Neural progenitor cell (in vitro differentiated cells): ENCODE measurements around the gene RIMS1. TPM values are rescaled to one million over a fixed set of nuclear protein-coding genes. Genes with fewer than 3 reads are reported as not detected.

ENCODE experiments used
- DNase-seq: peaks from one replicate; pipeline ENCODE4 v3.0.0-alpha.2; 2016; ENCODE audit warnings: low spot score
- H2AFZ ChIP-seq: fragments of 200-600 bp; sonication (generic); replicated peaks from 2 replicates; pipeline ENCODE4 v1.6.1; 2016; ENCODE audit warnings: antibody characterized with exemption
- H3F3A ChIP-seq: fragments of 200-600 bp; sonication (generic); 2 replicates; pipeline ENCODE4 v1.6.1; 2016; ENCODE audit warnings: antibody characterized with exemption, low read depth
- H3K27ac ChIP-seq: fragments of 200-600 bp; sonication (generic); 2 replicates; pipeline ENCODE4 v1.5.1; 2016; ENCODE audit warnings: mild to moderate bottlenecking
- H3K27me3 ChIP-seq: fragments of 200-600 bp; sonication (generic); 2 replicates; pipeline ENCODE4 v1.6.1; 2016; ENCODE audit warnings: mild to moderate bottlenecking, moderate library complexity
- H3K36me3 ChIP-seq: fragments of 200-600 bp; sonication (generic); 2 replicates; pipeline ENCODE4 v1.5.1; 2016
- H3K4me1 ChIP-seq: fragments of 200-600 bp; sonication (generic); 2 replicates; pipeline ENCODE4 v1.6.1; 2016; ENCODE audit warnings: mixed run types
- H3K4me2 ChIP-seq: fragments of 200-600 bp; sonication (generic); 2 replicates; pipeline ENCODE4 v1.6.1; 2016
- H3K4me3 ChIP-seq: fragments of 200-600 bp; sonication (generic); 2 replicates; pipeline ENCODE4 v1.5.1; 2016
- H3K79me2 ChIP-seq: fragments of 200-600 bp; sonication (generic); 2 replicates; pipeline ENCODE4 v1.6.1; 2016; ENCODE audit warnings: low read depth
- H3K9ac ChIP-seq: fragments of 200-600 bp; sonication (generic); 2 replicates; pipeline ENCODE4 v1.6.1; 2016
- H3K9me3 ChIP-seq: fragments of 200-600 bp; sonication (generic); 2 replicates; pipeline ENCODE4 v1.5.1; 2016; ENCODE audit warnings: low read depth
- H4K20me1 ChIP-seq: fragments of 200-600 bp; sonication (generic); 2 replicates; pipeline ENCODE4 v1.6.1; 2016; ENCODE audit warnings: low read depth
- H3K27ac Mint-ChIP-seq: 3 replicates; pipeline ENCODE4 v1.8.0; 2021; ENCODE audit warnings: mixed read lengths
- H3K27me3 Mint-ChIP-seq: 2 replicates; pipeline ENCODE4 v1.8.0; 2022; ENCODE audit warnings: low read depth, mild to moderate bottlenecking, inconsistent platforms, moderate library complexity, mixed read lengths; ENCODE audit not compliant: insufficient read depth
- H3K36me3 Mint-ChIP-seq: 3 replicates; pipeline ENCODE4 v1.8.0; 2021; ENCODE audit warnings: mixed read lengths
- H3K4me1 Mint-ChIP-seq: 3 replicates; pipeline ENCODE4 v1.8.0; 2021; ENCODE audit warnings: mixed read lengths
- H3K4me3 Mint-ChIP-seq: 3 replicates; pipeline ENCODE4 v1.8.0; 2021; ENCODE audit warnings: mild to moderate bottlenecking, moderate library complexity, mixed read lengths
- H3K9me3 Mint-ChIP-seq: 3 replicates; pipeline ENCODE4 v1.8.0; 2020; ENCODE audit warnings: mixed read lengths
- EZH2 ChIP-seq: fragments of 200-600 bp; sonication (generic); IDR thresholded peaks from 2 replicates; pipeline ENCODE4 v1.6.1; 2017; ENCODE audit warnings: antibody characterized with exemption, mild to moderate bottlenecking, moderate library complexity
- EZH2phosphoT487 ChIP-seq: fragments of 200-600 bp; sonication (generic); IDR thresholded peaks from 2 replicates; pipeline ENCODE4 v1.6.1; 2017; ENCODE audit warnings: antibody characterized with exemption
- total RNA-seq: library from RNA; depleted of rRNA; stranded (reverse); fragments of >200 nt; gene quantifications from 2 replicates; pipeline ENCODE4 v1.2.3, GENCODE V29; 2015; ENCODE audit warnings: low replicate concordance
- TF ChIP-seq, protein P1 (sequence below): fragments of 200-600 bp; sonication (generic); IDR thresholded peaks from 2 replicates; pipeline ENCODE4 v1.5.1; 2017; ENCODE audit warnings: antibody characterized with exemption, mild to moderate bottlenecking

RIMS1 gene, protein sequence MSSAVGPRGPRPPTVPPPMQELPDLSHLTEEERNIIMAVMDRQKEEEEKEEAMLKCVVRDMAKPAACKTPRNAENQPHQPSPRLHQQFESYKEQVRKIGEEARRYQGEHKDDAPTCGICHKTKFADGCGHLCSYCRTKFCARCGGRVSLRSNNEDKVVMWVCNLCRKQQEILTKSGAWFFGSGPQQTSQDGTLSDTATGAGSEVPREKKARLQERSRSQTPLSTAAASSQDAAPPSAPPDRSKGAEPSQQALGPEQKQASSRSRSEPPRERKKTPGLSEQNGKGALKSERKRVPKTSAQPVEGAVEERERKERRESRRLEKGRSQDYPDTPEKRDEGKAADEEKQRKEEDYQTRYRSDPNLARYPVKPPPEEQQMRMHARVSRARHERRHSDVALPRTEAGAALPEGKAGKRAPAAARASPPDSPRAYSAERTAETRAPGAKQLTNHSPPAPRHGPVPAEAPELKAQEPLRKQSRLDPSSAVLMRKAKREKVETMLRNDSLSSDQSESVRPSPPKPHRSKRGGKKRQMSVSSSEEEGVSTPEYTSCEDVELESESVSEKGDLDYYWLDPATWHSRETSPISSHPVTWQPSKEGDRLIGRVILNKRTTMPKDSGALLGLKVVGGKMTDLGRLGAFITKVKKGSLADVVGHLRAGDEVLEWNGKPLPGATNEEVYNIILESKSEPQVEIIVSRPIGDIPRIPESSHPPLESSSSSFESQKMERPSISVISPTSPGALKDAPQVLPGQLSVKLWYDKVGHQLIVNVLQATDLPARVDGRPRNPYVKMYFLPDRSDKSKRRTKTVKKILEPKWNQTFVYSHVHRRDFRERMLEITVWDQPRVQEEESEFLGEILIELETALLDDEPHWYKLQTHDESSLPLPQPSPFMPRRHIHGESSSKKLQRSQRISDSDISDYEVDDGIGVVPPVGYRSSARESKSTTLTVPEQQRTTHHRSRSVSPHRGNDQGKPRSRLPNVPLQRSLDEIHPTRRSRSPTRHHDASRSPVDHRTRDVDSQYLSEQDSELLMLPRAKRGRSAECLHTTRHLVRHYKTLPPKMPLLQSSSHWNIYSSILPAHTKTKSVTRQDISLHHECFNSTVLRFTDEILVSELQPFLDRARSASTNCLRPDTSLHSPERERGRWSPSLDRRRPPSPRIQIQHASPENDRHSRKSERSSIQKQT (N-terminal part only)
- 2.4 and 2.5 TPM in 2 replicates for total RNA-seq

DNA sequence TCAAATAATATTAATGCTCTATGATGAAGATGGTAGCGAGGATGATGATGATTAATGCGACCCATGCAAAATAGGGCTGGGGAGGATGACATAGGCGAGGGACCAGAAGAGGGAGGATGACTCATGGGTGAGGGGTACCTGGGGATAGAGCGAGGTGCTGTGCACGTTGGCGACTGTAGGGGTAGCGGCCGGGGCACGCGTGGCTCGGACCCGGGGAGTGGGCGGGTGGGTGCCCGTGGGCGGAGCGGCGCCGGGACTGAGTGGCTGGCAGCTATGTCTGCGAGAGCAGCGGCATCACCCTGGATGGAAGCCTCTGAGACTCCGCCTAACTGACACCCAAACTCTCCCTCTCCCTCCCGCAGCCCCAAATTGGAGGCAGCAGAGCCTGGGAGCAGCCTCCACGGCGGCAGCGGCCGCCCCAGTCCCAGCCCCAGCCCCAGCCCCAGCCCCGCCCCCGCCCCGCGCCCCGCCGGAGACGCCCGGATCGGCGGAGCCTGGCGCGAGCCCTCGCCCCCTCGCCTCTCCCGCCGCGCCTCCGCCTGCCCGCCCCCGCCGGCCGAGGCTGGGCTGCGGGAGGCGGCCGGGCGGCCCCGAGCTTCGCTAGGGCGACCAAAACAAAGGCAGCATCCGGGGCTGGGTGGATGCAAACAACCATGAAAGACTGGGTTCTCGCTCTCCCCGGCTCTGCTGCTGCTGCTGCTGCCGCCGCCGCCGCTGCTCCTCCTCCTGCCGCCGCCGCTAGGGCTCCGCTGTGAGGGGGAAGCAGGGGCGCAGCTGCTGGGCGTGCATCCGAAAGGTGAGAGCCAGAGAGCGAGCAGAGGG, at the start of gene RIMS1:
Gene RIMS1 (plus strand): TSS at position 367 of the 822 bp plus-strand sequence. CDS start 474 bp downstream, outside the sequence.
- H3K9me3 Mint-ChIP-seq, result no peaks in the 10 kb centered on the region
- peaks cover 9% of the 10 kb centered on the region for H3K4me1 Mint-ChIP-seq
- peaks cover 9% of the 10 kb centered on the region for H3K27me3 Mint-ChIP-seq
- H3K36me3 Mint-ChIP-seq, result no peaks in the 10 kb centered on the region
- H3K27ac ChIP-seq, result no peak within 1 kb of the TSS
- H3F3A ChIP-seq, result peaks cover 11% of the 10 kb centered on the region
- DNase-seq, result peak; percentile 84
- peak within 1 kb of the TSS; percentile 87 for H3K4me2 ChIP-seq
- peak within 1 kb of the TSS; percentile 98 for H3K4me3 Mint-ChIP-seq
- no peak for TF ChIP-seq EZH2phosphoT487
- TF ChIP-seq, protein P1, sequence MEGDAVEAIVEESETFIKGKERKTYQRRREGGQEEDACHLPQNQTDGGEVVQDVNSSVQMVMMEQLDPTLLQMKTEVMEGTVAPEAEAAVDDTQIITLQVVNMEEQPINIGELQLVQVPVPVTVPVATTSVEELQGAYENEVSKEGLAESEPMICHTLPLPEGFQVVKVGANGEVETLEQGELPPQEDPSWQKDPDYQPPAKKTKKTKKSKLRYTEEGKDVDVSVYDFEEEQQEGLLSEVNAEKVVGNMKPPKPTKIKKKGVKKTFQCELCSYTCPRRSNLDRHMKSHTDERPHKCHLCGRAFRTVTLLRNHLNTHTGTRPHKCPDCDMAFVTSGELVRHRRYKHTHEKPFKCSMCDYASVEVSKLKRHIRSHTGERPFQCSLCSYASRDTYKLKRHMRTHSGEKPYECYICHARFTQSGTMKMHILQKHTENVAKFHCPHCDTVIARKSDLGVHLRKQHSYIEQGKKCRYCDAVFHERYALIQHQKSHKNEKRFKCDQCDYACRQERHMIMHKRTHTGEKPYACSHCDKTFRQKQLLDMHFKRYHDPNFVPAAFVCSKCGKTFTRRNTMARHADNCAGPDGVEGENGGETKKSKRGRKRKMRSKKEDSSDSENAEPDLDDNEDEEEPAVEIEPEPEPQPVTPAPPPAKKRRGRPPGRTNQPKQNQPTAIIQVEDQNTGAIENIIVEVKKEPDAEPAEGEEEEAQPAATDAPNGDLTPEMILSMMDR, result peak; percentile 53
- H3K4me3 ChIP-seq, result peak within 1 kb of the TSS; percentile 60
- H2AFZ ChIP-seq, result peak within 1 kb of the TSS; percentile 84
- H3K27ac Mint-ChIP-seq, result peak within 1 kb of the TSS; percentile 95
- no peaks in the 10 kb centered on the region for H3K79me2 ChIP-seq
- H3K4me1 ChIP-seq, result peaks cover 3% of the 10 kb centered on the region
- no peak within 1 kb of the TSS for H3K9ac ChIP-seq
- no peaks in the 10 kb centered on the region for H3K36me3 ChIP-seq
- peaks cover 7% of the 10 kb centered on the region for H4K20me1 ChIP-seq
- peaks cover 14% of the 10 kb centered on the region for H3K27me3 ChIP-seq
- H3K9me3 ChIP-seq, result no peaks in the 10 kb centered on the region

- Histone ChIP-seq H3K9ac (no peak overlapping the region), H4K20me1 (no peaks in the 10 kb centered on the region), H2AFZ (no peak overlapping the region), H3K79me2 (no peaks in the 10 kb centered on the region), H3K4me3 (no peak overlapping the region), H3K27ac (no peak overlapping the region), H3F3A (no peaks in the 10 kb centered on the region), H3K4me2 (no peak overlapping the region), H3K36me3 (no peaks in the 10 kb centered on the region), H3K9me3 (no peaks in the 10 kb centered on the region), H3K4me1 (no peaks in the 10 kb centered on the region), H3K27me3 (no peaks in the 10 kb centered on the region)
- Mint-ChIP-seq H3K27me3 (no peaks in the 10 kb centered on the region), H3K4me3 (no peak overlapping the region), H3K27ac (no peak overlapping the region), H3K36me3 (no peaks in the 10 kb centered on the region), H3K9me3 (no peaks in the 10 kb centered on the region), H3K4me1 (peaks cover 8% of the 10 kb centered on the region)
- no peak for DNase-seq
- TF ChIP-seq, protein P1, result no peak
- TF ChIP-seq EZH2phosphoT487 (no peak), EZH2 (no peak)
These were observed 35.1 kb upstream of the RIMS1 start for GRCh38 chr6:71851214-71851613.

DNA sequence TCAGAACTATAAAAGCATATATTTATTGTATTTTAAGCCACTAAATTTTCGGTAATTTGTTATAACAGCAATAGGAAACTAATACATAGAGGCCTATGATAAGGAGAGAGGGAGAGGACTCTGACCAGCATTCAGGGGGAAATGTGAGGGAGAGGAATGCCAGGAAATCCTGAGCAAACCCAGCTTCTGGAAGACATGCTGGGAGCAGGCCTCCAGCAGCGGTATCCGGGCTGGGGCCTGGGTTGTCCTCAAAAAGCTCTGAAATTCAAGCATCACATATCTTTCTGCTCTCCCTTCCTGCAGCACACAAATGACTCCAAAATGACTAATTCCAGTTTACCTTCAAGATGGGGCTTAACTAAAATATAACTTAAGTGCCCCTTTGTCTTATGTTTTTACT, 33.4 kb upstream of the RIMS1 start:
- Histone ChIP-seq H3K79me2 (no peaks in the 10 kb centered on the region), H2AFZ (no peak overlapping the region), H3K36me3 (no peaks in the 10 kb centered on the region), H3K9ac (no peak overlapping the region), H3F3A (no peaks in the 10 kb centered on the region), H3K27me3 (no peaks in the 10 kb centered on the region), H3K9me3 (no peaks in the 10 kb centered on the region), H3K4me3 (no peak overlapping the region), H4K20me1 (no peaks in the 10 kb centered on the region), H3K27ac (no peak overlapping the region), H3K4me1 (no peaks in the 10 kb centered on the region), H3K4me2 (no peak overlapping the region)
- H3K36me3 Mint-ChIP-seq, result no peaks in the 10 kb centered on the region
- H3K4me3 Mint-ChIP-seq, result no peak overlapping the region
- H3K27ac Mint-ChIP-seq, result no peak overlapping the region
- TF ChIP-seq, protein P1, result no peak
- TF ChIP-seq EZH2phosphoT487, result no peak
- TF ChIP-seq EZH2, result no peak
- H3K4me1 Mint-ChIP-seq, result peaks cover 8% of the 10 kb centered on the region
- no peaks in the 10 kb centered on the region for H3K27me3 Mint-ChIP-seq
- no peak for DNase-seq
- no peaks in the 10 kb centered on the region for H3K9me3 Mint-ChIP-seq
